ENCODE results near the gene POLN. TPM values are rescaled to one million over a fixed set of nuclear protein-coding genes. Genes with fewer than 3 reads are reported as not detected.

POLN gene
- total RNA-seq, 4 donors from 2014 or later: 0.27 to 2.6 (median 1.4) TPM

DNA sequence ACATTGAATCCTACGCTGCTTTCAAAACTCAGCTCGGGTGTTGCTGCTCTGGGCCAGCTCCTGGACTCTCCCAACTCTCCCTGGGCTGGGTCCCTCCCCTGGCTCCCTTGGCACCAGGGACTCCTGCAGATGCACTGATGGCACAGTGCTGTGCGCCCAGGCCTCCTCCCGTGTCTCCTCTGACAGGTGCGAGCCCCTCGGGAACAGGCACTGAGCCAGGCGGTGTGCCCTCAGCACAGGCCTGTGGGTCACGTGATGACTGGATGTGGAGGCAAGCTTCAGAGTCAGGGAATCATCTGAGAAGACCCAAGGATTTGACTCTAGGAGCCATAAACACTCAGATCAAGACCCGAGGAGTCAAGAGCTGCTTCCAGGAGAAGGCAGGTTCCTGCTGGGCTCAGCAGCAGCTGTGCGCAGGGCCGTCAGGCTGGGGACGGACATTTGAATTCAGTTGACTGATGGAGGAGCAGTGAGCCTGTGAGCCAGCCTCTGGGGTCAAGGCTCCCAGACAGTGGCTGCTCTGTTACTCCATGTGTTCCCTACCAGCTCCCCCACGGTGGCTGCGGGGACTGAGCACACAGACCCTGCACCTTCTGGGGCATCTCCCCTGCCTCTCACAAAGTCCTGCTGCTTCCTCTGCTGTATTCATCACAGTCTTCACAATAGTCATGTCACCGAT lies 149.8 kb downstream of the POLN start:
- H3K4me1 ChIP-seq: no peaks in the 10 kb centered on the region
- TF ChIP-seq EP300 (IDR thresholded peaks at IDR 0.05; ENCODE audit: low read depth) (no peak), POLR2A (IDR thresholded peaks at IDR 0.05) (no peak), CTCF (IDR thresholded peaks at IDR 0.05) (no peak), POLR2AphosphoS5 (IDR thresholded peaks at IDR 0.05) (no peak)

GRCh38 chr4:2090642-2091041 lies 151.3 kb downstream of the POLN start:
- Histone ChIP-seq H3K4me1 (no peaks in the 10 kb centered on the region), H3K27me3 (no peaks in the 10 kb centered on the region), H3K27ac (no peak overlapping the region), H3K4me3 (no peak overlapping the region), H3K36me3 (no peaks in the 10 kb centered on the region), H3K9me3 (no peaks in the 10 kb centered on the region)
- DNase-seq: no peak
- in situ Hi-C loops (cut with MboI; ENCODE audit: low pct_ligation_motif_present in 1 of 4, low pct_unique_long_range_greater_than_20kb in 1 of 4, low sequenced_read_pairs in 3 of 4) (no loop called here), intact Hi-C loops (cut with DNase I; ENCODE audit: low total_unique reads) (no loop called here)
- TF ChIP-seq EP300 (IDR thresholded peaks at IDR 0.05; ENCODE audit: low read depth) (no peak), POLR2A (IDR thresholded peaks at IDR 0.05) (no peak), POLR2AphosphoS5 (IDR thresholded peaks at IDR 0.05) (no peak), CTCF (IDR thresholded peaks at IDR 0.05) (no peak)
- 100% methylated on average over 1 of the region's 1 CpG for WGBS, 2 donors (ENCODE audit: low coverage in 1 of 2)

More for the DNA sequence above, 149.8 kb downstream of the POLN start:
- in situ Hi-C loops (cut with MboI; ENCODE audit: low pct_ligation_motif_present in 1 of 4, low pct_unique_long_range_greater_than_20kb in 1 of 4, low sequenced_read_pairs in 3 of 4) (no loop called here), intact Hi-C loops (cut with DNase I; ENCODE audit: low total_unique reads) (no loop called here)
- Histone ChIP-seq H3K27me3 (no peaks in the 10 kb centered on the region), H3K36me3 (no peaks in the 10 kb centered on the region), H3K27ac (no peak overlapping the region), H3K4me3 (no peak overlapping the region), H3K9me3 (no peaks in the 10 kb centered on the region)
- no peak for DNase-seq
- WGBS, 2 donors (ENCODE audit: low coverage in 1 of 2): 88 to 100% methylated on average over 1 to 15 of the region's 15 CpGs

DNA sequence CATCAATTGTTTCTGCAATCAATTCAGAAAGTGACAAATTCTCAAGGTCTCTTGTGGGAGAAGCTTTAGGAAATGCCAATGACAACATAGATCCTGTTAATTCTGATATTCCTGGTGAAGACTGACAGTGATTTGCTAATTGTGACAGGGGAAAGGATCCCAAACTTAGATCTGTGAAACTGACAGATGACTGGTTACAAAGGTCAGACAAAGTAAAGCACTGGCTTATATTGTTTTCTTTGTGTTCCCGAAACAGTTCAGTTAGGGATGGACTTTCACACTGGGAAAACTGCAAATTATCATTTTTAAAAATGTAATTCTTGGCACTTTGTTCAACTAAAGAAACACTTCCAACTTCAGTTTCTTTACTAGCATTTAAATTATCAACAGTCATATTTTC lies 152.7 kb downstream of the POLN start:
- TF ChIP-seq CTCF (IDR thresholded peaks at IDR 0.05) (no peak), POLR2A (IDR thresholded peaks at IDR 0.05) (no peak), POLR2AphosphoS5 (IDR thresholded peaks at IDR 0.05) (no peak), EP300 (IDR thresholded peaks at IDR 0.05; ENCODE audit: low read depth) (no peak)
- Histone ChIP-seq H3K36me3 (no peaks in the 10 kb centered on the region), H3K4me1 (no peaks in the 10 kb centered on the region), H3K4me3 (no peak overlapping the region), H3K9me3 (no peaks in the 10 kb centered on the region), H3K27me3 (no peaks in the 10 kb centered on the region), H3K27ac (no peak overlapping the region)
- intact Hi-C loops (cut with DNase I; ENCODE audit: low total_unique reads): no loop called here
- in situ Hi-C loops (cut with MboI; ENCODE audit: low pct_ligation_motif_present in 1 of 4, low pct_unique_long_range_greater_than_20kb in 1 of 4, low sequenced_read_pairs in 3 of 4): no loop called here
- 27 to 45% methylated on average over 1 of the region's 1 CpG for WGBS, 2 donors (ENCODE audit: low coverage in 1 of 2)
- DNase-seq: no peak

DNA sequence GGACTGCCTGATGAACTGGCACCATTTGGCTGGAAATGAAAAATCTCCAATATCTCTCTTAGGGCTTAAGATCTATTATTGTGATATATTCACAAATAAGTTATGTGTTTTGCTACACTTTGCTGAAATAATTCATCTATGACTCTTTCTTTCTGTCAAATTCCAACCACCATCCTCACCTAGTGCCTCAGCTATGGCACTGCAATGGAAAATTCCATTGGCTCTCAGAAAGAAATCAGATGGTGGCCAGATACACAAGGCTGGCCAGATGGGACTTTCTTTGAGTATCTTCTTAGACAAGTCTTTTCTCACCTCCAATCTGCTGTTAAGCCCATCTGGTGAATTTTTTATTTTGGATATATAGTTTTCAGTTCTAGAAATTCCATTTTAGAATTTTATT lies 154.8 kb downstream of the POLN start:
- no peaks in the 10 kb centered on the region for H3K4me1 ChIP-seq
- H3K27ac ChIP-seq: no peak overlapping the region
- intact Hi-C loops (cut with DNase I; ENCODE audit: low total_unique reads) (no loop called here), in situ Hi-C loops (cut with MboI; ENCODE audit: low pct_ligation_motif_present in 1 of 4, low pct_unique_long_range_greater_than_20kb in 1 of 4, low sequenced_read_pairs in 3 of 4) (no loop called here)
- H3K4me3 ChIP-seq: no peak overlapping the region
- no peaks in the 10 kb centered on the region for H3K9me3 ChIP-seq
- no peaks in the 10 kb centered on the region for H3K27me3 ChIP-seq
- DNase-seq: no peak
- no peaks in the 10 kb centered on the region for H3K36me3 ChIP-seq
- TF ChIP-seq EP300 (IDR thresholded peaks at IDR 0.05; ENCODE audit: low read depth): no peak

GRCh38 chr4:2085496-2085901 lies 156.4 kb downstream of the POLN start:
- 93% methylated on average over 8 of the region's 8 CpGs; no CpG with 5 or more reads in 1 of the 2 donors for WGBS, 2 donors (ENCODE audit: low coverage in 1 of 2)
- intact Hi-C loops (cut with DNase I; ENCODE audit: low total_unique reads): no loop called here
- Histone ChIP-seq H3K27ac (no peak overlapping the region), H3K4me1 (no peaks in the 10 kb centered on the region), H3K27me3 (no peaks in the 10 kb centered on the region), H3K4me3 (no peak overlapping the region), H3K36me3 (no peaks in the 10 kb centered on the region), H3K9me3 (no peaks in the 10 kb centered on the region)
- peak; percentile 2 for DNase-seq
- no peak for TF ChIP-seq POLR2A (IDR thresholded peaks at IDR 0.05)
- no peak for TF ChIP-seq EP300 (IDR thresholded peaks at IDR 0.05; ENCODE audit: low read depth)
- no peak for TF ChIP-seq POLR2AphosphoS5 (IDR thresholded peaks at IDR 0.05)
- TF ChIP-seq CTCF (IDR thresholded peaks at IDR 0.05): no peak
- in situ Hi-C loops (cut with MboI; ENCODE audit: low pct_ligation_motif_present in 1 of 4, low pct_unique_long_range_greater_than_20kb in 1 of 4, low sequenced_read_pairs in 3 of 4): no loop called here

All from transverse colon (tissue), 4 donors.